ENCODE measurements around the gene CLDN20. TPM values are rescaled to one million over a fixed set of nuclear protein-coding genes. Genes with fewer than 3 reads are reported as not detected.

CLDN20 gene
- total and polyA plus RNA-seq, 2 donors: not detected

DNA sequence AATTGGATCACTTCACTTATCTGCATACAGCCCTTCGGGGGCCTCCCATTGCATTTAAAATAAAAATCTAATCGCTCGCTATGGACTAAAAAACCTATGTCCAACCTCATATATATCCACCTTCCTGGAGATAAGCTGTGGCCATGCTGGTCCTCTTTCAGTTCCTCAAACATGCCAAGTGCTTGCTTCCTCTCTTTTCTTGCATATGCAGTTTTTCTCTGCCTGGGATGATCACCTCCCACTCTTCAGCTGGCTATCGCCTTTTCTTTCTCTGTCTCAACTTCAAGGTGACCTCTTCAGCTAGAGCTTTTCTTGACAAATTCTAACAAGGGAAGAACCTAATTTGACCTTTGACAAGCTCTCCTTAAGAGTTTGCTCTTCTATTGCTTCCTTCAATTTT is 56.1 kb downstream of the CLDN20 start:
- H3K36me3 ChIP-seq (ENCODE audit: control insufficient read depth in 2 of 2, insufficient read depth in 2 of 2, low read length in 1 of 2): no peaks in the 10 kb centered on the region
- no peak for DNase-seq (ENCODE audit: low read depth in 6 of 9, low spot score in 9 of 9)
- WGBS: 78% methylated on average over 4 of the region's 4 CpGs
- no peak overlapping the region for H3K27ac ChIP-seq (ENCODE audit: low read depth in 1 of 2, low read length in 1 of 2)
- H3K9me3 ChIP-seq (ENCODE audit: control insufficient read depth in 2 of 2, insufficient read depth in 1 of 2, low read length in 1 of 2): no peaks in the 10 kb centered on the region
- H3K4me1 ChIP-seq (ENCODE audit: control insufficient read depth in 2 of 2, insufficient read depth in 2 of 2, low read length in 2 of 2): peaks cover 0 to 3% of the 10 kb centered on the region in 2 donors
- H3K4me3 ChIP-seq (ENCODE audit: low read length in 2 of 2): no peak overlapping the region
- no peaks in the 10 kb centered on the region for H3K27me3 ChIP-seq (ENCODE audit: control insufficient read depth in 2 of 2, insufficient read depth in 1 of 2, low read length in 1 of 2)

- no peaks in the 10 kb centered on the region for H3K4me1 ChIP-seq (ENCODE audit: control insufficient read depth in 2 of 2, insufficient read depth in 2 of 2, low read length in 2 of 2)
- H3K27me3 ChIP-seq (ENCODE audit: control insufficient read depth in 2 of 2, insufficient read depth in 1 of 2, low read length in 1 of 2): no peaks in the 10 kb centered on the region
- WGBS: 97% methylated on average over 2 of the region's 2 CpGs
- DNase-seq (ENCODE audit: low read depth in 6 of 9, low spot score in 9 of 9): no peak
- H3K36me3 ChIP-seq (ENCODE audit: control insufficient read depth in 2 of 2, insufficient read depth in 2 of 2, low read length in 1 of 2): no peaks in the 10 kb centered on the region
- H3K27ac ChIP-seq (ENCODE audit: low read depth in 1 of 2, low read length in 1 of 2): no peak overlapping the region
- no peak overlapping the region for H3K4me3 ChIP-seq (ENCODE audit: low read length in 2 of 2)
- no peaks in the 10 kb centered on the region for H3K9me3 ChIP-seq (ENCODE audit: control insufficient read depth in 2 of 2, insufficient read depth in 1 of 2, low read length in 1 of 2)
These were observed 60.4 kb downstream of the CLDN20 start for GRCh38 chr6:155324172-155324571.

GRCh38 chr6:155324993-155325392 is 61.2 kb downstream of the CLDN20 start:
- Histone ChIP-seq H3K36me3 (ENCODE audit: control insufficient read depth in 2 of 2, insufficient read depth in 2 of 2, low read length in 1 of 2) (no peaks in the 10 kb centered on the region), H3K27ac (ENCODE audit: low read depth in 1 of 2, low read length in 1 of 2) (no peak overlapping the region), H3K4me1 (ENCODE audit: control insufficient read depth in 2 of 2, insufficient read depth in 2 of 2, low read length in 2 of 2) (no peaks in the 10 kb centered on the region), H3K9me3 (ENCODE audit: control insufficient read depth in 2 of 2, insufficient read depth in 1 of 2, low read length in 1 of 2) (no peaks in the 10 kb centered on the region), H3K4me3 (ENCODE audit: low read length in 2 of 2) (no peak overlapping the region), H3K27me3 (ENCODE audit: control insufficient read depth in 2 of 2, insufficient read depth in 1 of 2, low read length in 1 of 2) (no peaks in the 10 kb centered on the region)
- no peak for DNase-seq (ENCODE audit: low read depth in 6 of 9, low spot score in 9 of 9)

- H3K4me1 ChIP-seq (ENCODE audit: control insufficient read depth in 2 of 2, insufficient read depth in 2 of 2, low read length in 2 of 2): no peaks in the 10 kb centered on the region
- WGBS: 94% methylated on average over 6 of the region's 6 CpGs
- no peaks in the 10 kb centered on the region for H3K27me3 ChIP-seq (ENCODE audit: control insufficient read depth in 2 of 2, insufficient read depth in 1 of 2, low read length in 1 of 2)
- H3K36me3 ChIP-seq (ENCODE audit: control insufficient read depth in 2 of 2, insufficient read depth in 2 of 2, low read length in 1 of 2): no peaks in the 10 kb centered on the region
- H3K27ac ChIP-seq (ENCODE audit: low read depth in 1 of 2, low read length in 1 of 2): no peak overlapping the region
- no peaks in the 10 kb centered on the region for H3K9me3 ChIP-seq (ENCODE audit: control insufficient read depth in 2 of 2, insufficient read depth in 1 of 2, low read length in 1 of 2)
- H3K4me3 ChIP-seq (ENCODE audit: low read length in 2 of 2): no peak overlapping the region
- no peak for DNase-seq (ENCODE audit: low read depth in 6 of 9, low spot score in 9 of 9)
These were observed 62.1 kb downstream of the CLDN20 start for GRCh38 chr6:155325700-155326516.

Other genes starting within 250 kb of the CLDN20 start
- gene TFB1M, start 50.5 kb downstream of the CLDN20 start, total RNA-seq: 14.4 TPM
- gene TFB1M, start 50.5 kb downstream of the CLDN20 start, polyA plus RNA-seq: 16.4 TPM
- not detected for gene NOX3, start 191.8 kb downstream of the CLDN20 start, total RNA-seq
- not detected for gene NOX3, start 191.8 kb downstream of the CLDN20 start, polyA plus RNA-seq

All from thymus (tissue), 11 donors.